ENCODE results near the gene SEMA6A.

Gene SEMA6A

DNA sequence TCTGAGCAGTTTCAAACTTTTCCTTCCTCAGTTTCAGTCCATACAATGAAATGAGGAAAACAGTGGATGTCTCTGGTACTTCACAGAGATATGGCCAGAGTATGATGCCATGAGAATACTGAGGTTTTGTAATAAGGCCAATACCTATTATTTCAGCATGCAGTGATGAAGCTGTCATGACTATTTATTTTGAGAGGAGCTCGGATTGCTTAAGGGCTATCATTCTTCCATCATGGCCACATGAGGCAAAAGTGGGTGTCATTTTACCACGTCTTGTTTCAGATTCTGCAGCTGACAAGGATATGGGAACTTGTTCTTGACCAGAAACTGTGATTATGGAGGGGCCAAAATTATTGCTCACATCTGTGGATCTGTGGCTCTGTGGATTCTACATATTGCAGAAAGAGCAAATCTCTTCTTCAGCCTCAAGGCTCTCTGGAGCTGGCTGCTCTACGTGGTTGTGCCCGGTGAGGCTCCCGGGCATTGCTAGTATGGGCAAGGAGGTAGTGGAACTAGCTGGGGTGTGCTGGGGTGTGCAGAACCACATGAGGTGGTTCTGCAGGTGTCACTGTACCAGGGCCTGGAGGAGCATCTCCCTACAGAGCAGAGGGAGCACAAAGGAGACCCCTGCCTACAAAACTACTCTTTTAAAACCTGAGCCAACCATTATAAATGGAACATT lies 180.3 kb downstream of the SEMA6A start:
- no peak for DNase-seq
